SK-N-MC (cell line): ENCODE measurements around the gene TOP1.

Source experiments
- EZH2 ChIP-seq: fragments of 200-600 bp; sonication (generic); IDR thresholded peaks from one replicate; pipeline ENCODE4 v1.6.1; 2017; ENCODE audit warnings: antibody characterized with exemption
- FOXP2 ChIP-seq: optimal IDR thresholded peaks from 2 replicates; pipeline ENCODE3; 2011; ENCODE audit warnings: mild to moderate bottlenecking, moderate library complexity; ENCODE audit not compliant: insufficient read depth; ENCODE audit errors: extremely low read length, control extremely low read depth
- POLR2AphosphoS5 ChIP-seq: IDR thresholded peaks from 2 replicates; pipeline ENCODE4 v1.6.1; 2012; ENCODE audit warnings: mild to moderate bottlenecking, low read depth, low read length, borderline replicate concordance

GRCh38 chr20:41032271-41032670, 3.6 kb downstream of the TOP1 start:
- TF ChIP-seq POLR2AphosphoS5 (no peak), EZH2 (no peak), FOXP2 (no peak)
